NCI-H82 (cell line): ENCODE data around the gene CRYM.

ENCODE experiments used
- DNase-seq: peaks from one replicate; lab custom pipeline; 2025; lab: John Stamatoyannopoulos, UW

CRYM gene

DNA sequence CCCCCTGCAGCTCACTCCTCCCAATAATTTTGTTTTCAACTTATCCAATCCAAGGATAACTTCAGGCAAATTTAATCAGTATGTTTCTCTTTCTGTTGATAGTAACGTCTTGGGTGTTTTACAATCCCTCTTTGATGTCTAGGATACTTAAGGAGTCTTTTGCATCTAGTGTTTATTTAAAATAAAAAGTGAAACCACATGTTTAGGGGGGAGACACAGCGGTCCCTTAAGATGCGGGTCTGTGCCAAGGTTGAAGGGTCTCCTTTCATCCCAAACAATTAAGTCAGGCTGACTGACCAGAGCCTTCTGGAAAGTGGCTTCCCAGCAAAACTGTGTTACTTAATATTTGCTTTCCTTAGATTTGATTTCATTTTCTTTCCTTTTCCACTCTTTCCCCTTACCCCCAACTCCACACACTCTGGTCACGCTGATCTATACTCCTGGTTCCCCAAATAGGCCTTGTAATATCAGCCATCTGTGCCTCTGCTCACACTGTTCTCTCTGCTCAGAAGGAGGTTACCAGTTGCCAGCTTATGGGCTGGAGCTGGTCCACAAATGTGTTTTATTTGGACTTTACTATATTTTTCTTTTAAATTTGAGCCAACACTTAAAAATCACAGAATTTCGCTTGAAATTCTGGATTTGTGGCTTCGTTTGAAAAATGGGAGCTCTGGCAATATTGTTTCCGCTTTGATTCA is 33.4 kb downstream of the CRYM start:
- DNase-seq, result no peak

DNA sequence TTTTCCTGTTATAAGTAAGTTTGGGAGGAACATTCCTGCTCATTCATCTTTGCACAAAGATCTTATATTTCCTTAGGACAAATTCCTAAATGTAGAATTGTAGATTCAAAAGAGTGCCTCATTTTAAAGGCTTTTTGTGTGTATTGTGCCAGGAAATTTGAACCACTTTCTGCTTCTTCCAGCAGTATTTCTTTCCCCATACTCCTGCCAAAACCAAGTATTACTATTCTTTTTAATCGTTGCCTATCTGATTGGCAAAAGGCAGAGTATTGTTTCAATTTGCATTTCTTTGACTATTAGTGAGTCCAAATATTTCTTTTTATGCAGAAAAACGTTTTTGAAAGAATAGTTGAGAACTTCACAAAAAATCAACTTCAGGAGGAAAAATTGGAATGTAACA is 35.3 kb downstream of the CRYM start:
- DNase-seq, result no peak

DNA sequence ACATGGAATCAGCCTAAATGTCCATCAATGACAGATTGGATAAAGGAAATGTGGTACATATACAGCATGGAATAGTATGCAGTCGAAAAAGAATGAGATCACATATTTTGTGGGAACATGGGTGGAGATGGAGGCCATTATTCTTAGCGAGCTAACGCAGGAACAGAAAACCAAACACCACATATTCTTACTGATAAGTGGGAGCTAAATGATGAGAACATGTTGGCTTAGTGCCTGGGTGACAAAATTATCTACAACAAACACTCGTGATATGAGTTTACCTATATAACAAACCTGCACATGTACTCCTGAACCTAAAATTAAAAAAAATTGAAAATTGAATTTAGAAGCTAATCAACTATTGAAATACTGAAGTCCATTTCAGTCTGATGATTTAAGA is 38.4 kb downstream of the CRYM start:
- no peak for DNase-seq

DNA sequence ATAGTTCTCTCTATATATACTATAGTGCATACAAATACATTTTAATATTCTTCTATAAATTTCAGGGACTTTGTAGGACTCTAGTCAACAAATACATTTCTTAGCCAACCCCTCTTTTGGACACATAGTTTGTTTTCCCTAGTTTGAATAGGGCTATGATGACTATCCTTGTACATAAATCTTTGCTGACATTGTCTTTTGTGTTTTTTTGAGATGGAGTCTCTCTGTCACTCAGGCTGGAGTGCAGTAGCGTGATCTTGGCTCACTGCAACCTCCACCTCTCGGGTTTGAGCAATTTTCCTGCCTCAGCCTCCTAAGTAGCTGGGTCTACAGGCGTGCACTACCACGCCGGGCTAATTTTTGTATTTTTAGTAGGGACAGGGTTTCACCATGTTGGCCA is 41.3 kb downstream of the CRYM start:
- DNase-seq, result no peak

DNA sequence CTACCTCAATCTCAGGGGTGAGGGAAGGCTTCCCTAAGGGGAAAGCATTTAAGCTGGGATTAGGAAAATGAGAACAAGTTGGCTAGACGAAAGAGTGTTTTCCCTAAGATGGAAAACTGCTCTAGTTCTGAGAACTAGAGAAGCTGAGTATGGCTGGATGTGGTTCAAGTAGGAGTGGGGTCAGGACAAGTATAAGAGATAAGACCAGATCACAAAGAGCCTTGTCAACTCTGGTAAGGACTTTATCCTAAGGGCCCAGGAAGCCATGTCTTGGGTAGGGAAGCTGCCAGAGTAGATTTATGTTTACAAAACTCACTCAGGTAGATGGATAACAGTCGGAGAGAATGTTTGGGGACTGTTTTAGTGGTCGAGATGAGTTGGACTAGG is 42.9 kb downstream of the CRYM start:
- no peak for DNase-seq

DNA sequence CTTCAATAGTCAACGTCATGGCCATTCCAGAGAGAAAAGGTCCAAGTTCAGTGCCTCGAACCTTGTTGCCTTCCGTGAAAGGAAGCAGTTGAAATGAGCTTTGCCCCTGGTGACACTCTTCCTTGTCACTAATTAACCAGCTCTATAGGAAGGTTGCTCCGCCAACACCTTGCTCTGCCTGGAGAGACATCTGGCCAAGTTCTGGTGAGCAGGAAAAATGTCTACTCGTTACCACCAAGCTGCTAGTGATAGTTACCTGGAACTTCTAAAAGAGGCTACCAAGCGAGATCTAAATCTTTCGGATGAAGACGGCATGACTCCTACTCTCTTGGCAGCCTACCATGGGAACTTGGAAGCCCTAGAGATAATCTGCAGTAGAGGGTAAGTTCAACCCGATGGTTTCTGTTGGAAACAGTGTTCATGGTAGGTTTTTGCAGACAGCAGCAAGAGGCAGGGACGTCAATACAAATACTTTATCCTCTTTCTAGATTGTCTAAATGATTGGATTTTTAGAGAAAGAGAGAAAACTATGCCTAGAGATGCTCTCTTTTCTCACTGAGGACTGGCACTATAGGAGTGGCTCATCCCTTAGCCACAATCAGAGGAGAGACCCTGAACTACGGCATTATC is 44.5 kb downstream of the CRYM start, which contains the start of gene ANKS4B:
TSS of gene ANKS4B (plus strand) at position 179 of the 630 bp plus-strand sequence. CDS start at position 218, 39 bp downstream.
- DNase-seq, result no peak

DNA sequence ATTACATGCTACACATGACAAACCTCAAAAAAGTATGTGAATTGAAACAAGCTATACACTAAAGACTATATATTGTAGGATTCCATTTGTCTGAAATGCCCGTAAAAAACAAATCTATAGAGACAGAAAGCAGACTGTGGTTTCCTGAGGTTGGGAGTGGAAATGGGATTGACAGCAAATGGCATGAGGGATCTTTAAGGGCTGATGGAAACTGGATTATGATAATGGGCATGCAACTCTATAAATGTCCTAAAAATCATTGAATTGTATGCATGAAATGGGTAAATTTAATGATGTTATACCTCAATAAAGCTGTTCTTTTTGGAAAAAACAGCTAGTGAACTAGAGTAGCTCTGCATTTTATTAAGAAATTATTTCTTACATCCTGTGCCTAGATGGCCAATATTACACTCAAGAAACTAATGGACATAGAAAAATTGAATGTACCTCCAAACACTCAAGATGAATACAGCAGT is 45.0 kb downstream of the CRYM start:
- no peak for DNase-seq

DNA sequence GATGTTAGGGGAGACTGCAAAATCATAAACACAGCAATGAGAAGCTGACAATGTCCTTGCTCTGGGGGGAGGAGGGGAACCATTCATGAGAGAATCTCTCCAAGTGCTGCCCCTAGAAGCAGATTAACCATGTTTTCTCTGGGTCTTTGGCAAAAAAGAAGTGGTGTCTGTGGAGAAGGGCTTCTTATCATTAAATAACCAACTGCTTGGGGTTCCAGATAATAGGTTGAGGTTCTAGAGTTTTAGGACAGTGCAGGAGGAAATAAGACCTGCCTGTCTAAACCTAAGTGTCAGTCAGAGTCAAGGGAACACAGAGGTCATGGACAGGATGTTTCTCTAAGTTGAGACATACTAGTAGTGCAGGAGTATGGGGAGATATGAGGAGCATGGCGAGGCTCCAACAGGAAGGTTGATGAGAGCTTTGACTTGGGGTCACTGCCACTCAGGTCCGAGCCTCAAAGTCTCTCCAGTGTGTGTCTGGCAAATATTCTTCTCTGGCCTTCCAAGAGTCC is 49.7 kb downstream of the CRYM start:
- no peak for DNase-seq

DNA sequence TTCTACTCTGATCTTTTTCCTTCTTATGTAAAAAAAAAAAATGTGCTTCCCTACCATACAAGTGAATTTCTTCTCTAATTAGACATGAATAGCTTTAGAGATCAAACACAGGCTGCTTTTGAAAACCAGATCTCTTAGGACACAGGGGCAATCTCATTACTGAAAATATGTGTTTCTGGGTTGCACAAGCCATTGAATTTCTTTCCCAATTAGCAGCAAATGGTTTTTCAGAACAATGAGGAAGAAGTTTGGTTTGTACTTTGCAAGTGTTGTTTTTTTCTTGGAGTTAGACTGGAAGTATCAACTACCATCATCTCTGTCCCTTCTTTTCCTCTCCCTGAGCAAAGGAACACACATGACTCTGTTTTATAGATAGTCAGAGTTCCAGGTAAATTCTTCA is 50.2 kb downstream of the CRYM start:
- no peak for DNase-seq

DNA sequence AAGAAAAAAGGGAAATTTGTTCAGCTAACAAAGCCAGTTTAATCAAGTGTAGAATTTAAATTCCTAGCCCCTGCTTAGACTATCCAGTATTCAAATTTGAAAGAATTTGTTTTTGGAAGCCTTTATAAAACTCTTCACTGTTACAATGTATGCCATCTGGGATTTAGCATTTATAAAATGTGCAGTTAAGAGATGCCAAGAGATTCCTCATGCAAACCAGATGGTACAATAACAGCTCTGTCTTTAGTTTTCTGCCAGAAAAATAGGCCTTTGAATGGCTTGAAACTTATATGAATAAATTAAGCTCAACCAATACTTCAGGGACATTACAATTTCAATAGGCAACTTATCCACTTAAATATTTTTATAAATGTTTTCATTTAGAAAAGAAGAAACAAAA is 51.3 kb downstream of the CRYM start:
- DNase-seq, result no peak

DNA sequence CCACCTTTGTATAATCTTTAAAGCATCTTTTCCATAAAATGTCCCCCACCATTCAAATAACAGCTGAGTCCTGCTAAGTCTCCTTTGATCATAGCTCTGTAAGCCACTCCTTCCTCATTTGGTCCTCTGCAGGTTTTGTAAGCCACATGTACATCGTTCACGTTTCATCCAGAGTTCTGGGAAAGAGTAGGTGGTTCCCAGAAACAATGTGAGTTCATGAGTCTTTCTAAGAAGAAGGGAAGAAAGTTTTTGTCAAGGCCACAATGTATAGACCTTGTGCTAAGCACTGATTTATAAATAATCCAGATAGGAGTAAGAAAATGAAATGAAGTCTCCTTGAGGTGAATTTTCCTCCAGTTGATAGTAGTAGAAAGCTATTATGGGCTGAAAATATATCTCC is 53.3 kb downstream of the CRYM start:
- no peak for DNase-seq

DNA sequence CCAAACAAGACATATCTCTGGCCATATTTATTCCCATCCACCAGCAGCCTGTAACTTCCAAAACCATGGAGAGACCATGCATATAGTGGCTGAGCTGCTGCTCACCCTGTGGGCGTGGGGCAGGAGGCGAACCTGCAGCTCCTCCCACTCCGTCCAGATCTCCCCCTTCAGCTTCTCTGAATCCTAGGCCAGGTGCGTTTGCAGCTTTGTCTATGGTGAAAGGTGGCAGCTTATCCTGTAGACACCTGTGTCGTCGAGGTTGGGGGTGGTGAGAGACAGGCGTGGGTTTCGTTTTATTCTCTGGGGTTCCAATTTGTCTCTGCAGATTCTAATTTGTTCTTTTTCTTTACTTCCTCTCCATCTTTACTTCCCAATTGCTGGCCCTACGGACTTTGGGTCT is 54.3 kb downstream of the CRYM start:
- no peak for DNase-seq

DNA sequence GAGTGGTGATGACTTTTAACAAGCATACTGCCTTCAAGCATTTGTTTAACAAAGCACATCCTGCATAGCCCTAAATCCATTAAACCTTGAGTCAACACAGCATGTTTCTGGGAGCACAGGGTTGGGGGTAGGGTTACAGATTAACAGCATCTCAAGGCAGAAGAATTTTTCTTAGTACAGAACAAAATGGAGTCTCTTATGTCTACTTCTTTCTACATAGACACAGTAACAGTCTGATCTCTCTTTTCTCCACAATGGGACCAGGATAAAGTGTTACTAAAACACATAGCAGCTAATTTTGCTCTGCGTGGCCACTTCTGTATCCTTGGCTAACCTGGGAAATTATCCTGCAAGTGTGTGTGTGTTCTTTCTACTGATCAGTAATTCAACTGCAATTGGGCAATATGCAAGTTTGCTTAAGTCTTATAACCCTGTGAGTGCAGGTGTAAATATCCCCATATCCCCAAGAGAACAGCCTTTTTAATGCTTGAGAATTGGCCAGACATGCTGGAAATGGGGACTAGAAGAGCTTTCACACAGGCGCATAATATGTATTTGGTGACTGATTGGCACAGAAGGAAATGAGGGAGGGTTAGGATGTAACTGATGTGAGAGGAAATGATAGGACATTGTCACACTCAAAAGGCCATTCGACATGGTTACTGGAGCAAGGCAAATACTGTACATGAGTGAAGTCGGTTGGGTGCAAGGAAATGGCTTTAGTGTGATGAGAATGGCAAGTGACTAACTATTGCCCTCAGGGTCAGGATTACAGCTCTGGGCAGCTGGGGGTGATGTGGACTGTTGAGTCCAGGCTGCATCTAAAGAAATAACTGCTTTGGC is 55.4 kb downstream of the CRYM start:
- DNase-seq, result no peak

DNA sequence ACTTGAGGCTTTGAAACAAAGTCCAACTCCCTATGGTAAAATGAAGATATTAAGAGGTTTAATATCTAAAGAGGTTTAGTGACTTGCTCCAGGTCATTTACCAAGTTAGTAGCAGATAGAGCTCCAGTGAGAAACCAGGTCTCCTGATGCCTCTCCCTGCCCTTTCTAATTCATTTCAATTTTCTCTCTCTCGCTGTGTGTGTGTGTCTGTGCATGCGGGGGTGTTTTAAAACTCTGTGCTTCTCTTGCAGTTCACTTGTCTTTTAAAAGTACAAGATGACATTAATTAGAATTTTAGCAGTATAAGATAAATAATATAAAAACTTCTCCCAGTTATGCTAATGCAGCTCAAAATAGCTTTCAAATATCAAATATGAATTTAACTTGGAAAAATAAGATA is 58.5 kb downstream of the CRYM start:
- no peak for DNase-seq

DNA sequence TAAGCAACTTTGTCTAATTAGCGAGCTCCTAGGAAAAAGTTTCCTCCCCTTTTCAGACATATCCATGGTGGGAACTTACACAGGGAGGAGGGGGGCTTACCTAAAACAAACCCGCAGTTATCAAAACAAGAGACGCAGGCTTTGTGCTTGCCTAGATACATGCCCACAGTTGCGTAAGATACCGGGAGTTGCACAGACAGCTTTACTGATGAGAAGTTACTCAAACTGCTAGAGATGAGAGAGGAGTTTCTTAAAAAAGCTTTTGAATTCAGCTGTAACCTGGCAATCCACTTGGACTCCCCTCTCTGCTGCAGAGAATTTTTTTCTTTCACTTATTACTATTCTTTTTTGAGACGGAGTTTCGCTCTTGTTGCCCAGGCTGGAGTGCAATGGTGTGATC is 59.9 kb downstream of the CRYM start:
- no peak for DNase-seq

DNA sequence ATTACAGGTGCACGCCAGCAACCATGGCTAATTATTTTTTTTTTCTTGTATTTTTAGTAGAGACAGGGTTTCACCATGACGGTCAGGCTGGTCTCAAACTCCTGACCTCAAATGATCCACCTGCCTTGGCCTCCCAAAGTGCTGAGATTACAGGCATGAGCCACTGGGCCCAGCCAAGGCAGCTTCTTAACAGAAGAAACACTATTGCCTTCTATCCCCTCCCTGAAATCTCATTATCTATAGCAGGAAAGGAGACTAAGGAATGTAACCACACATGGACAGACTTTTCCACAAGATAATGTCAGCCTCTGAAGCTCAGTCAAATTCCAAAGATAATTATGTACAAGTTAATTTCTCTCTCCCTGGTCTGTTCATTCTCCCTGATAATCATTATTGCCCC is 61.0 kb downstream of the CRYM start:
- DNase-seq, result peak; percentile 4

DNA sequence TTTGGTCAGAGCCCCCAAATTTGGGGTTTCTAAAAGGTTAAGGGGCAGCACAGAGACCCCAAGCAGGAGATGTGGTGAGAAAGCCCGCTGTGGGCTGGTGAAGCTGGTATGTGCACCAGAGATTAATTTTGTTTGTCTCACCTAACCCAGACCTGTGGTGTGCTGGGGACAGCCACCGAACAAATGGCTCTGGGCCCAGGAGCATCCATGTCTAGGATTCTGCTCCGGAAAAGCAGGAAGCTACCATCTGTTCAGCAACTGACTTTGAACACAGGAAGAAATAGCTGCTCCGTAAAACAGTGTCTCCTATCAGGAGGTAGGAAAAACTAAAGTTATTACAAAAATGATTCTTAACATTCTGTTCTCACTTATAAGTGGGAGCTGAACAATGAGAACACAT is 64.0 kb downstream of the CRYM start:
- no peak for DNase-seq

DNA sequence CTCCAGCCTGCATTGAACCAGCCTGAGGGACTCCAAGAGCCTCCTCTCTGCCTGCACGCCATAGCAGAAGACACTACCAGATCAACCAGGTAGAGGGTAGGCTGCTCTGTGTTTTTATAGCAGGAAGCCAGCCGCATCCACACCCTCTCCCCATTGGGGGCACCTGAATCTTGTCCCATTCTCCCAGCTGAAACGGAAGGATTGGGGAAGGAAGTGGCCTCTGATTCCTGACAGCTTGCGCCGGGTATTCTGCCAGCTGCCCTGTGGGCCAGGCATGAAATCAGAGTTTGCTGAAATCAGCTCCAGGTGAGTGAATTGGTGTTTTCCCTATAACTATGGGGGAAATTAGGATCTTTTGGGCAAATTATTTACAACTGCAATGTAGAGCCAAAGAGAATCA is 66.6 kb downstream of the CRYM start, which contains the start of gene ZP2:
TSS of gene ZP2 (minus strand) at position 89 of the 400 bp plus-strand sequence. CDS start at position 62, 27 bp downstream.
- no peak for DNase-seq
